ENCODE data around the gene SP8. TPM values are rescaled to one million over a fixed set of nuclear protein-coding genes. Genes with fewer than 3 reads are reported as not detected.
"Not testable (repeated sequence)": the region's sequence is repeated elsewhere in the genome, so short reads cannot be mapped to it uniquely, and the experiment has no call there.

The SP8 gene
- total RNA-seq, 2 experiments from 2014 or later: not detected

GRCh38 chr7:20825555-20825954 lies 38.9 kb upstream of the SP8 start:
- no peaks in the 10 kb centered on the region for H3K36me3 Mint-ChIP-seq (ENCODE audit: low read depth)
- H3K27me3 Mint-ChIP-seq: peaks cover 14% of the 10 kb centered on the region
- H3K27ac Mint-ChIP-seq: no peak overlapping the region
- no peaks in the 10 kb centered on the region for H3K27me3 ChIP-seq (ENCODE audit: control insufficient read depth in 1 of 2, insufficient read depth in 2 of 2, low read length in 2 of 2)
- no peaks in the 10 kb centered on the region for H3K4me1 ChIP-seq (ENCODE audit: insufficient read depth, low read length)
- no peak for TF ChIP-seq CTCF (IDR thresholded peaks at IDR 0.05)
- no peak overlapping the region for H3K4me3 Mint-ChIP-seq
- H3K9me3 Mint-ChIP-seq: no peaks in the 10 kb centered on the region
- no peaks in the 10 kb centered on the region for H3K36me3 ChIP-seq (ENCODE audit: insufficient read depth, low read length)
- no peaks in the 10 kb centered on the region for H3K9me3 ChIP-seq (ENCODE audit: control insufficient read depth in 1 of 2, insufficient read depth in 1 of 2, low read length in 2 of 2)
- POLR2A ChIA-PET: no interaction called here
- H3K4me1 Mint-ChIP-seq (ENCODE audit: low read depth): no peaks in the 10 kb centered on the region
- no peak for DNase-seq
- CTCF ChIA-PET: no interaction called here
- no peak for ATAC-seq (ENCODE audit: poor library complexity)
- no peak overlapping the region for H3K27ac ChIP-seq (ENCODE audit: low read depth in 1 of 2, low read length in 2 of 2)
- no peak overlapping the region for H3K4me3 ChIP-seq (ENCODE audit: low read length)
- intact Hi-C loops (cut with DNase I, micrococcal nuclease): no loop called here

GRCh38 chr7:20821390-20821789 lies 34.7 kb upstream of the SP8 start:
- H3K4me1 ChIP-seq (ENCODE audit: insufficient read depth, low read length); H3K4me1 Mint-ChIP-seq (ENCODE audit: low read depth); ATAC-seq (ENCODE audit: poor library complexity); POLR2A ChIA-PET; H3K27ac ChIP-seq (ENCODE audit: low read depth in 1 of 2, low read length in 2 of 2); H3K27me3 Mint-ChIP-seq; DNase-seq; H3K36me3 ChIP-seq (ENCODE audit: insufficient read depth, low read length); intact Hi-C loops (cut with DNase I, micrococcal nuclease); H3K9me3 Mint-ChIP-seq; H3K4me3 ChIP-seq (ENCODE audit: low read length); H3K27me3 ChIP-seq (ENCODE audit: control insufficient read depth in 1 of 2, insufficient read depth in 2 of 2, low read length in 2 of 2); H3K36me3 Mint-ChIP-seq (ENCODE audit: low read depth); H3K4me3 Mint-ChIP-seq; CTCF ChIA-PET; H3K9me3 ChIP-seq (ENCODE audit: control insufficient read depth in 1 of 2, insufficient read depth in 1 of 2, low read length in 2 of 2); H3K27ac Mint-ChIP-seq: not testable (repeated sequence)

- no peaks in the 10 kb centered on the region for H3K4me1 Mint-ChIP-seq (ENCODE audit: low read depth)
- no peak for ATAC-seq (ENCODE audit: poor library complexity)
- TF ChIP-seq CTCF (IDR thresholded peaks at IDR 0.05): no peak
- no peak overlapping the region for H3K27ac ChIP-seq (ENCODE audit: low read depth in 1 of 2, low read length in 2 of 2)
- H3K9me3 ChIP-seq (ENCODE audit: control insufficient read depth in 1 of 2, insufficient read depth in 1 of 2, low read length in 2 of 2): no peaks in the 10 kb centered on the region
- DNase-seq: no peak
- no peaks in the 10 kb centered on the region for H3K9me3 Mint-ChIP-seq
- intact Hi-C loops (cut with DNase I, micrococcal nuclease): no loop called here
- CTCF ChIA-PET: no interaction called here
- H3K4me3 ChIP-seq (ENCODE audit: low read length): no peak overlapping the region
- POLR2A ChIA-PET: no interaction called here
- H3K36me3 Mint-ChIP-seq (ENCODE audit: low read depth): no peaks in the 10 kb centered on the region
- H3K27me3 ChIP-seq (ENCODE audit: control insufficient read depth in 1 of 2, insufficient read depth in 2 of 2, low read length in 2 of 2): no peaks in the 10 kb centered on the region
- H3K4me1 ChIP-seq (ENCODE audit: insufficient read depth, low read length): no peaks in the 10 kb centered on the region
- no peak overlapping the region for H3K27ac Mint-ChIP-seq
- no peak overlapping the region for H3K4me3 Mint-ChIP-seq
- no peaks in the 10 kb centered on the region for H3K36me3 ChIP-seq (ENCODE audit: insufficient read depth, low read length)
- H3K27me3 Mint-ChIP-seq: no peaks in the 10 kb centered on the region
These were observed 29.8 kb upstream of the SP8 start for GRCh38 chr7:20816372-20816959.

GRCh38 chr7:20804345-20804744 lies 17.7 kb upstream of the SP8 start:
- intact Hi-C loops (cut with DNase I, micrococcal nuclease): no loop called here
- Histone ChIP-seq H3K9me3 (ENCODE audit: control insufficient read depth in 1 of 2, insufficient read depth in 1 of 2, low read length in 2 of 2) (peaks cover 0 to 7% of the 10 kb centered on the region in 2 experiments), H3K27ac (ENCODE audit: low read depth in 1 of 2, low read length in 2 of 2) (no peak overlapping the region), H3K27me3 (ENCODE audit: control insufficient read depth in 1 of 2, insufficient read depth in 2 of 2, low read length in 2 of 2) (peaks cover 0 to 20% of the 10 kb centered on the region in 2 experiments), H3K36me3 (ENCODE audit: insufficient read depth, low read length) (no peaks in the 10 kb centered on the region), H3K4me1 (ENCODE audit: insufficient read depth, low read length) (no peaks in the 10 kb centered on the region), H3K4me3 (ENCODE audit: low read length) (no peak overlapping the region)
- ATAC-seq (ENCODE audit: poor library complexity): no peak
- no peak for TF ChIP-seq CTCF (IDR thresholded peaks at IDR 0.05)
- Mint-ChIP-seq H3K36me3 (ENCODE audit: low read depth) (no peaks in the 10 kb centered on the region), H3K4me3 (no peak overlapping the region), H3K4me1 (ENCODE audit: low read depth) (no peaks in the 10 kb centered on the region), H3K9me3 (peaks cover 3% of the 10 kb centered on the region), H3K27ac (no peak overlapping the region), H3K27me3 (peaks cover 53% of the 10 kb centered on the region)
- POLR2A ChIA-PET: no interaction called here
- no peak for DNase-seq
- CTCF ChIA-PET: no interaction called here

All from CD4-positive, alpha-beta T cell (primary cell).